GM21526 (cell line): ENCODE data around the gene MLLT3.
A peak's percentile ranks its signal among the peaks of the same experiment; 100 is the strongest.

ENCODE experiments used
- ATAC-seq: cut with Tn5 transposase; IDR thresholded peaks from one replicate; pipeline ENCODE4 v1.9.1; 2021; ENCODE audit warnings: moderate library complexity; ENCODE audit not compliant: unreplicated experiment, low FRiP score

The MLLT3 gene

DNA sequence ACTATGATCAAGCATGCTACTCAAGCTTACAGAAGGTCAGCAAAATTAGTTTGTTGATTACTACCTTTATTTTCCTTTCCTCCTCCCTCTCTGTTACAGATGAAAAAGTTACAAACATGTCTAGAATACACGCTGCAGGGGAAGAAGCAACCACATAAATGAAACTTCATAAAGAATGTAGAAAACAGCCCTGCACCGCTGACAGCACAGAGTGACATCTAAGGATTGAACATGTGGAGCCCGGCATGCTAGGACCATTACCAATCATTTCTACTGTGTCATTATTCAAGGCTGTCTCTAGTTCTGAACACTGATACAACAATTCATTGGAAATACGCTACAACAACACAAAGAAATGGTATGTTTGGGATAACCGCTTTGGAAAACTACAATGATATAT, 261.1 kb downstream of the MLLT3 start:
- no peak for ATAC-seq

DNA sequence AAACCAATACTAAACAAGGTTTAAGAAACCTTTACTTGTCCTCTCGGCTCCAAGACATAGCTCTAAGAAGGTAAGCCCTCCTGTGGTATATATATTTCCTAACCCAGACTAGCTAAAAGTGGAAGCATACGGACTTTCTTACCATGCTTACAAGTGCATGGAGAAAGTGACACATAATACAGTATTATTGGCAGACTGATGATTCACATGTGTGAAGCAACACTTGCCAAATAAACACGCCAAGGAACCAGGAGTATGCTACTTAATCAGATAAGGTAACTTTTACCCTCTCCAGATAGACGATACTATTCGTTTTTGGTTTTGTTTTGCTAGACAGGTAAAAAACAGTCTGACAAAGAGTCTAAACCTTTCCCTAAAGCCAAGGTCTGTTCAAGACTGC, 264.1 kb downstream of the MLLT3 start:
- ATAC-seq: no peak

DNA sequence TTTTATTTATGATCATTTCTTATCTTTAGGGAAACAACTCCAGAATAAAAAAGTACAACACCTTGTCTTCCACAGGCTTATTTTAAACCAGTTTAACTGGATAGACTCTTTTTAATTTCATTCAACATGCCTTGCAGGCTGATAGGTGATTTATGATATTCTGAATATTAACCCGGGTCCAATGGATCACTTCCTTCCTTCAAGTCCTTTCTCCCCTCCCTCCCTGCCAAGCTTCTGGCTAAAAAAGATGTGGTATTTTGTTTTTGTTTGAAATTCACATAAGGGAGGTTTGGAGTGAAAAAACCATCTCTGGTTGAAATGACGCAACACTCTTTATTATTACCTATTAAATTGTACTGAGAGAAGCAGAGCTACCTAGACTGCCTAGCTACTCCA, 265.3 kb downstream of the MLLT3 start:
- no peak for ATAC-seq

DNA sequence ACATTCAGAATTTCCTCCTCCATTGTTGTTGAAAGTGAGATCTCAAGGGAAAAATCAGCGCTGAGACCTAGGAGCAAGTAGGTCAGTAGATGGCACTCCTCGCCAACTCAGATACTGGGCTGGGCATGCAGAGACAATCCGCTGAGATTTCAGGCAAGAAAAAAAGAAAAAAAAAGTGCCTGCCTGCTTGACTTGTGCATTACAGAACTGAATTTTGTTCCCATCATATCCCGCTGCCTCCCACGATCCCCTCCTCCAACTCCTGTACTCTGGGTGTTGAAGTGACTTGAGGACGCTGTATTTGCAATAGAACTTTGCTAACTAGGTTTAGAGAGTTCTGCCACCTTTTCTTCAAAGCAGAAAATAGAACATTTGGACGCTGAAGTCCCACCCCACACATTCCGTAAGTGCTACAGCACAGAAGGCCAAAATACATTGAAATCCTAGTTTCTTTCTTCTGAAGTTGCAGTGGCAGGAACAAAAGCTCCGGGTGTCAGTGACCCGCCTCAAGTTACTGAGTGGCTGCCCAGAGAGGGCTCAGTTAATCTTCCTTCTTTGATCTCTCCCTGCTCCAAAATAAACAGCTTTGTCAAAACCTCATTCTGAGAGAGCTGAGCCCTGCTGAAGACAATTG, 265.8 kb downstream of the MLLT3 start:
- ATAC-seq: no peak

DNA sequence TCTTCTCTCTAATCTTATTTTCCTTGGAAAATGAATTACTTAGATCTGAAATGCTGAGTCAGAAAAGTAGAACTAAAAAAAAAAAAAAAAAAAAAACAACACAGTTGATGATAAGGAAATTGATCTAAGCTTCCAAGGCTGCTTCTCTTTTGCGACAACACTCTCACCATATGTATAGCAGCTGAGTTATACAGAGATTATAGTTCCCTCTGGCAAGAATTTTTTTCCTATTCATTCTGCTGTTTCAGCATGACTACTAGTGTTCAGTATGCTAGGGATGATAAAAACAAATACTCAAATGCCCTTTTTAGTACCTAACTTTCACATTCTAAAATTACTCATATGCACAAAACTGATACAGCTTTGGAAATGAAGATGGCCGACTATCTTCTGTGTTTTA, 267.3 kb downstream of the MLLT3 start:
- peak; percentile 42 for ATAC-seq

DNA sequence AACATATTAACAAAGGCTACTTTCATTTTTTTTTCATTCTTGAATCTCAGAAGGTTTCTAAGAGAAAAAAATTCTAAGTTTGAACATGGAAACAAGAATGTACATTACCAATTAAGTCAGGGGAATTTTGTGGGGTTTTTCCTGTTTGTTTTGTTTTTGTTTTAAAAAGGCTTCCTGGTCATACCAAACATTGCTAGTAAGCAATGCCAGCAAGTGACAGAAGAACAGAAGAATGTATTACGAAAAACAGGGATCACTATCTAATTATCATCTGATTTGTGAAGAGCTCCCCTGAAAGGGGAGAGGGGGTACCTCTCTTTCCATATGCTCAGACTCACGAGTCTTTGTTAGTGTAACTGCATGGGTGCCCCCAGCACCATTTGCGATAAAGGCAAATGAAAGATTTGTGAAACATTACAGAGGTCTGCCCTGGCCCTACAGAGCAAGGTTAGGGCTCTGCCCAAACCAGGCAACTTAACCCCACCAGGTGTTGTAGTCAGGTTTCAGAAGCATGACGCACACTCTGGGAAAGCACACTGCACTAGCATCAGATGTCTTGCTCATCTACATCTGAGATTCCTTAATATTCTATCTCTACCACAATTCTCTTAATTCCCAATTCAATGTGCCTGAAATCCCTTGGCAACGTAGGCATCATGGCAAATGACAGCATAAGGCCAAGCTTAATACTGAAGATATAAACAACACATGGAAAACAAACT, 268.2 kb downstream of the MLLT3 start:
- no peak for ATAC-seq

DNA sequence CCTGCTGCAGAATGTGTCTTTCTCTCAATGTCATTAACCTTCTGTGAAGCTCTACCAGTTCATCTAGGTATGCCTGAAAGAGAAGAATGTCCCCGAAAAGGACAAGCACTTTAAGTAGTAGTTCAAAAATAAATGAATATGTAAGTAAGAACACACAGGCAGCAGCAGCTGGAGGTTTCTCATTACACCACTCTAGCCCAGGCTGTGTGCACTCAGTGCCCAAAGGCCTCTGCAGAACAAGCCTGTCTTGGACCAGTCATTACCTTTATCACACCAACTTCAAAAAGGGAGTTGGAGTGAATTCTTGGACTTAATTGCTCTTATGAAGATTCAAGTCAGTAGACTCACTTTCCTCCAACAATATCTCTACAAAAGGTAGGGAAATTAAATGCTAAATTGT, 268.8 kb downstream of the MLLT3 start:
- no peak for ATAC-seq

DNA sequence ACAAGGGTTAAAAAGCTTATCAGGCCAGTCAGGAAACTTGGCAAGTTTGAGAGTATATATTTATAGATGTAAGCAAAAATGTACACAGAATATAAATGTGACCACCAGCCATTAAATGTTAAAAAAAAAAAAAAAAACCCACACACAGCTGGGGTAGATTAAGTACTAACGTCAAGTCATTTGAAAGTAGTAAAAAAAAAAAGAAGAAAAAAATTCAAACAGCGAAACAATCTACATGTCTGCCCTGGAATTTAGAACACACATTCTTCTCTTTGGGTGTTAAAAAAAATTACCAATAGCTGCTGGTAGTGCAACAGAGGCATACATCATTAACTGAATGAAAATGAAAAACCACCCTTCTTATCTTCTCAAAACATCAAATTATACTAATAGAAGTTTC, 269.7 kb downstream of the MLLT3 start:
- no peak for ATAC-seq

DNA sequence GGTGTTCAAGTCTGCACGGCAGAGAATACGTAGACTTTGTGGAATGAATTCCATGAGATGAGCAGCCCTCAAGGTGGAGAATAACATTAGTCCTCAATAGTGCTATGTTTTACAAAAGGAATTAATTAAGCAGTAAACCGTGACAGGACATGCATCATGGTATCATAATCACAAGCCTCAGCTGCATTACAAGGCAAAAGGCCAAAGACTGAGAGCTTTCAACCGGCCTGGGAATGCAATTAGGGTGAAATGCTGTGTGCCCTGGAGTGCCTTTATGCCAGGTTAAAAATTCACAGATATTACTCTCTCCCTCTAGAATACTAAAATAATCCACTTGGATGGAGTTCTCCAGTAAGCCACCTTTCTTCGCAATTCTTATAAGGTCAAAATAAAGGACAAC, 270.6 kb downstream of the MLLT3 start:
- ATAC-seq: no peak

DNA sequence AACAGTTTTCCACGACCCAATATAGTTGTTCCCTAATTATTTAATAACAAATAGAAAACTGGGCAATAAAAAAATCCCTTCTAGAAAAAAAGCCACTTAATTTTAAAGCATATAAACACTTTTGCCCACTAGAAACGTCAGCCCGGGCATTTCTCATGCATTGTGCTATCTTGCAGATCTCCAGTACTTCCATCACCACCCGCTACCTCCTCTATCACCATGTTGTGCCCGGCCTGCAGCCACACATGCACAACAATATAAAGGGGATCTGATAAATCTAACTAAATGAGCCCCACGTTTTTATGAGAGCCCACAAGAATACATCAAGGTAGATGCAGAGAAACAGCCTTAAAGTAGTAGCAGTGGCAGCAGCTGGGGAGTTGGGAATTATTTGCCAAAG, 272.7 kb downstream of the MLLT3 start:
- ATAC-seq: no peak

DNA sequence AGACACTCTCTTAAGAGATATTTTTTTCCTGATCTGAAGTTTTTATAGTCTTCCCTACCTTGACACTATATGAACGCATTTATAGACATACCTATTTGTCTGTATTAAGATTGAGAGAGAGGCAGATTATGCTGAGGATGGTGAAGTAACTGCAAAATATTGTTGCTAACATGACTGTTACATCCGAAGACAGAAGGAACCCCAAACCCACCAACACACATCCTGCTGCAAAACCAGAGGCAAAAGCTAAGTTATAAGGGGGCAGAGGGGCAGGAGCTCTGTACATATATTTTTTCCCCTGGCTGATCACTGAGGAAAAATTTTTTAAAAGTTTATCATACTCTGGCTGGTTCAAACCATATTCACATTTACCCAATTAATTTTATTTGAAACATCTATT, 279.0 kb downstream of the MLLT3 start:
- ATAC-seq: no peak

DNA sequence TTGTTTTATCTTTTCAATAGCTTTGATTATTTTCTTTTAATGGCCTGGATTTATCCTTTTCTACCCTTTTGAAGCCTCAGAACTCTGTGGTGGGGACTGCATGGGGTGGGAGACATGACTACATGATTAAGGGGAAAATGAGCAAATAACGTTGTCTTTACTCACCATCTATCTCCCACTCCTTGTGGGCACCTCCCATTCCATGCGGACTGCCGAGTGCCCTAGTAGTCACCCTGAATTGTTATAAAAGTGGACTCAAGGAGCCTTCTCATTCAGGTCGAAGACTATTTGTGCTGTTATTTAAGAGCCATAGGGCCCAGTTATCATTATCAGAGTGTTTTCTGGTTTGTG, 281.8 kb downstream of the MLLT3 start:
- ATAC-seq: no peak

DNA sequence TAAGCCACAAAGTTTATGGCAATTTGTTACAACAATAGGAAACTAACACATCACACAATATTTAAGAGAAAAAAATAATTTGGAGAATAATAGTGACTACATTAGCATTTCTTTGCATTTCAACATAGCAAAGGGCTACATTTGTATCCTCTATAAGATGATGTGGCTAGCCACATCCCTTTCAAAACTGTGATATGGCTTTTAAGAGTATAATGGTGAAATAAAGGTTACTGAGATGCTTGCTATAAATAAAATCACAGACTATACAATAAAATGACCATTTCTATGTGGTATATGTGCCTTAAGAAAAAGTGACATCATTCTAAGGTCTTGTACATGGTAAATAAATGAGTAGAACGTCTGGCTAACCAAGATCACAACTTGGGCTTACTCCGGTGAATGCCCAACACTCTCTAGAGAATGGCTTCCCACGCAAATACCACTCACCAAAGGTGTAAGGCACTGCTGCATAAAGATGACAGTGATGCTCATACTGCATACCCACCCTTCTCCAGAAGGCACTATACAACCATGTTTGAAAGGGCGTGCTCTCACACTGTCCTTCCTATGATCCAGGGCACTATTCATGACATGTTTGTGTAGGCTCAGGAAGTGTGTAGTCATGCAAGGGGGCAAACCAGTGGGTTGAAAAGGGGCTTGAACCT, 286.5 kb downstream of the MLLT3 start:
- no peak for ATAC-seq

DNA sequence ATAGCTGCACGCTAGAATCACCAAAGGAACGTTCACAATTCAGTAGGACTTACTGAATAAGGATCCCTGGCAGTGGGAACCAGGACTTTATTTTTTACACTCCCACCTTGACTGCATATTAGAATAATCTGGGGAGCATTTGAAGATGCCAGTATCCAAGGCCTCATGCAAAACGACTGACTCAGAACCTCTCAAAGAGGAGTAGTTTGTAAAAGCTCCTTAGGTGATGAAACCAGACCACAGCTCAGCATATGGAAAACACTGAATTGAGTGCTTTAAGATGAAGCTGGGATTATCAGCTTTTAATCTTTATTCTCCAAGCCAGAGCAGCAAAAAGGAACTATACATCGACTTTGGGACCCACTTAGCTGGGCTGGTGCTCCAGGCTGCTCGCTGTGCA, 288.3 kb downstream of the MLLT3 start:
- ATAC-seq: no peak

DNA sequence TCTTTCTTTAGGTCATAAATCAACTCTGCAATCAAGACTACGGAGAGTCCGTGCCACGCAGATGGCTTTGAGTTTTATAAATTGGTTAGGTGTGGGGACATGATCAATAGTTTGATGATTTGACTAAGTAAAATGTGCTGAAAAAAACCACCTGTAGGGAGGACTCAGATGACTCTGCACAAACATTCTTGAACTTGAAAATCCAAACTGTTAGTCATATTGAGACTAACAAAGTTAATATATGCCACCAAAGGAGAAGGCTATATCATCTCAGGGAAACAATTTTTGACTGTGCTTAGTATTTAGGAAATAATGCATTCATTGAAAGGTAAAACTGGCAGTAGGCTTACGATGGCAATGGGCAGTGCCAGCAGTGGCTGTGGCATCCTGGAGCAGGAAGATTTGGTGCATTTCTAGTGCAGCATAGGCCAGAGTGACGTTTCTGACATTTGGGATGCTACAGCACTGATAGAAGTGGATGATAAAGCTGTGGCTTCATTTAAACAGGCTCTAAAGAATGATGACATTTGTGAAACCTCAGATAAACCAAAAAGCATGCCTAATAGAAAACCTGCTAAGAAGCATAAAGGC, 291.1 kb downstream of the MLLT3 start:
- no peak for ATAC-seq

DNA sequence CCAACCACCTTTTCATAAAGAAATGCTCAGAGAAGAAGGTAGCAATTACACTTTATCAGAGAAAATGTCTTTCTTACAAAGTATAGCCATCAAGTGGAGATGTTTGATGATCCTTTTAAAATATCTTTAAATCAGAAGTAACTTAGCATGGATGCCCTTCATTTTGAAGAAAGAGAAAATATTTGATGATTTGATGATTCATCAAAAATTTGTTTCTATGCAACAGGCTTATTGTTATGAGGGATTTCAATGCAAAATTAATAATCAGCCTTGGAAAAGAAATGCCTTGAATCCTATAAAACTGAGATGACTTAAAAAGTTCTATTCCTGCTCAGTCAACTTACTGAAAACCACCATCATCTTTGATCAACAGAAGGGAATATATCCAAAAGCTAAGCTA, 291.6 kb downstream of the MLLT3 start:
- ATAC-seq: no peak

DNA sequence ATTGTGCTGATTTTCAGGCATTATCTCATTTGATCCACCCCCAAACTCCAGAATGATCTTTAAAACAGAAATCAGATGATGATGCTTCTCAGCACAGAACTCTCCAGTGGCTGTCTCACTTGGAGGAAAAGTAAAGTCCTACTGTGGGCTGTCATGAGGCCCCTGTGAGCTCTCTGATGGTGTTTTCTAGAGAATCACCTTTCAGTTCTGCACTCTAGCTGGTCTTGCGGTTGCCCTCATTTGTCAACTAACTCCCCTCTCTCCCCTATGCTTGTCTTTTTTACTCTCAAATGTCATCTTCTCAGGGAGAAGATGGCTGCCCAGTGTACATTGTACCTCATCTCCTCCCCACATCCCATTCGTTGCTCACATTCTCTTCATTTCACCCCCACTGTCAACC, 295.8 kb downstream of the MLLT3 start:
- no peak for ATAC-seq

DNA sequence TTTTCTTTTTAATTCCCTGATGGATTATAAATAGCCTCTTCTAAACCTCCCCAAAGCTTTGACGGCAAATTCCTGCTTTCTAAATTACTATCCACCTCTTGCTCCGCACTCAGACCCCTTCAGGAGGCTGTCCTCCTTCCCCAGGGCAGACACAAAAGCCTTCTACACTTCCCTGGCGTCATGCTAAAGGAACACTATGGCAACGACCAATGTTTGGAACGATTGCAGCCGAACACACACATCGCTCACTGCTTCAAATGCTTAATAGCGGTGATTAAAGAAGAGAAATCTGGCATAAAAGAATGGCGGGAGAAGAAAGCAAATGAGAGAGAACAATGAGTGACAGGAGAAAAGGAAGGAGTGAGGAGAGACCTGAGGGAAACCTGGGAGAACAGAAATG, 297.3 kb downstream of the MLLT3 start:
- ATAC-seq: no peak

DNA sequence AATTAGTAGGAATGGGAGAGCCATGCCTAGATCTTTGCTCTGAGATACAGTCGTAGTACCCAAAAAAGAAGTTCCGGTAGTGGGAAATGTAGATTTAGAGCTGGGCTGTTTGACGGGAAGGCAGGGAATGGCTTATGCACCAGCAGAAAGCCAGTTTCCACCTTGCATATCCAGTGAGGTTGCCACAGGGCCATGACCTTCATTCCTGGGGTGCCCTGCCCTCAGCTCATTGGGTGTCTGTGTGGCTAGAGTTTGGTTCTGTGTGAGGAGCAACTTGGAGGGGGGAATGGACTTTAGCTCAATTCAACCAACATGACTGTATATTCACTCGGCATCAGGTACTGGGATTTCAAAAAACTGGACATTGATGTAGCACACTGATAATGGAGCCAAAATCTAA, 300.1 kb downstream of the MLLT3 start:
- no peak for ATAC-seq

DNA sequence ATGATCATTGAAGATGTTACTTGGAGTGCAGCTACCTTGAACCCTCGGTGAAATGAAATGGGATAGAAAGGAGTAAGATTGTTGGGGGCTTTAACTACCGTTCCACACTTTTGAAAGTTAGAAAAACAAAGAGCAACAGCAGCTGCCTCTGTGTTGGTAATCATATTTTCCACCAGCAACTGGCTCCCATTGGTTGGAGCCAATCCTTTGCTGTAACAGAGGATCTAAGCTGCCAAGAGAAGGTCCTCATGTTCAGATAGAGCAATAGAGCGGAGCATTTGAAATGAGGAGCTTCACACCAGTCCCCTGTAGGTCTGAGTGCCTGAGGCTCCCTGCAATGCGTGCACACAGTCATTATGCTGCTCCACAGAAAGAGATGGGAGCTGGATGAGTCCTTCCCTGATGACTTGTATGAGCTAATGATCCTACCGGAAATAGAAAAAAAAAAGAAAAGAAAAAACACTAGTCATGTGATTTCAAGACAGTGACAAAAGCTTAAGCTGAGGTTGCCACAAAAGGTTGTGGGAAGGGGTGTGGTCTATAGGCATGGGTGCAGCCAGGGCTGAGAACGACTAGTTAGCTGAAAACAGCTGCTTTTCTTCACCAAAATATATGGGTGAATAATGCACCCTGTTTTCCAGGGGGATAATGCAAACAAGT, 300.7 kb downstream of the MLLT3 start:
- ATAC-seq: no peak

DNA sequence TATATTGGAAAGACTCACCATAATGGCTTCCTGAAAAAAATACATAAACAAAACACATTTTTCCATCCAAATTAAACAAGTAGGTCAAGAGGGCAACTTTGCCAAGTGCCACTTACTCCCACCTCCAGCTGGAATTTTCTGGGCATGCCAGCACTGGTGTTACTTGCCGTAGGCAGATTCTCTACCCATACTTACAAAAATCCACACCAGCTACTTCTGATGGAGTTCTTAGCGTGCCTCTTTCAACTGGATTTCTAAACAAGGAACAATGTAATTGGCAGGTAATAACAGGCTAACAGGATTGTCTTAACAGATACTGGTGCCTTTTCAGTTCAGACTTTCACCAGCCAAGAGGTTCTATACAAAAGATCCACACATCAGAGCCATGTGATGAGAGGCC, 301.4 kb downstream of the MLLT3 start:
- no peak for ATAC-seq
